HL-60 (cell line): ENCODE results near the gene CEACAM5.

Source experiments
- CTCF ChIP-seq: IDR thresholded peaks from one replicate; pipeline ENCODE4 v1.5.1; 2011; ENCODE audit warnings: low read length, control low read depth, inconsistent platforms; ENCODE audit not compliant: insufficient read depth
- GABPA ChIP-seq: IDR thresholded peaks from 2 replicates; pipeline ENCODE4 v1.6.1; 2012; ENCODE audit warnings: low read depth
- POLR2AphosphoS5 ChIP-seq: IDR thresholded peaks from 2 replicates; pipeline ENCODE4 v1.6.1; 2012; ENCODE audit warnings: low read depth
- SPI1 ChIP-seq: IDR thresholded peaks from 2 replicates; pipeline ENCODE4 v1.6.1; 2012; ENCODE audit warnings: low read depth, mild to moderate bottlenecking, borderline replicate concordance
- TF ChIP-seq, protein P1 (sequence below): IDR thresholded peaks from 2 replicates; pipeline ENCODE4 v1.6.1; 2012; ENCODE audit warnings: low read depth; ENCODE audit not compliant: insufficient replicate concordance

DNA sequence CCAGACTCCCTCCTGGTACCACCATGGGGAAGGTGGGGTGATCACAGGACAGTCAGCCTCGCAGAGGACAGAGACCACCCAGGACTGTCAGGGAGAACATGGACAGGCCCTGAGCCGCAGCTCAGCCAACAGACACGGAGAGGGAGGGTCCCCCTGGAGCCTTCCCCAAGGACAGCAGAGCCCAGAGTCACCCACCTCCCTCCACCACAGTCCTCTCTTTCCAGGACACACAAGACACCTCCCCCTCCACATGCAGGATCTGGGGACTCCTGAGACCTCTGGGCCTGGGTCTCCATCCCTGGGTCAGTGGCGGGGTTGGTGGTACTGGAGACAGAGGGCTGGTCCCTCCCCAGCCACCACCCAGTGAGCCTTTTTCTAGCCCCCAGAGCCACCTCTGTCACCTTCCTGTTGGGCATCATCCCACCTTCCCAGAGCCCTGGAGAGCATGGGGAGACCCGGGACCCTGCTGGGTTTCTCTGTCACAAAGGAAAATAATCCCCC lies 505 bp upstream of the CEACAM5 start:
- no peak for TF ChIP-seq CTCF
- TF ChIP-seq POLR2AphosphoS5: no peak
- TF ChIP-seq, protein P1, sequence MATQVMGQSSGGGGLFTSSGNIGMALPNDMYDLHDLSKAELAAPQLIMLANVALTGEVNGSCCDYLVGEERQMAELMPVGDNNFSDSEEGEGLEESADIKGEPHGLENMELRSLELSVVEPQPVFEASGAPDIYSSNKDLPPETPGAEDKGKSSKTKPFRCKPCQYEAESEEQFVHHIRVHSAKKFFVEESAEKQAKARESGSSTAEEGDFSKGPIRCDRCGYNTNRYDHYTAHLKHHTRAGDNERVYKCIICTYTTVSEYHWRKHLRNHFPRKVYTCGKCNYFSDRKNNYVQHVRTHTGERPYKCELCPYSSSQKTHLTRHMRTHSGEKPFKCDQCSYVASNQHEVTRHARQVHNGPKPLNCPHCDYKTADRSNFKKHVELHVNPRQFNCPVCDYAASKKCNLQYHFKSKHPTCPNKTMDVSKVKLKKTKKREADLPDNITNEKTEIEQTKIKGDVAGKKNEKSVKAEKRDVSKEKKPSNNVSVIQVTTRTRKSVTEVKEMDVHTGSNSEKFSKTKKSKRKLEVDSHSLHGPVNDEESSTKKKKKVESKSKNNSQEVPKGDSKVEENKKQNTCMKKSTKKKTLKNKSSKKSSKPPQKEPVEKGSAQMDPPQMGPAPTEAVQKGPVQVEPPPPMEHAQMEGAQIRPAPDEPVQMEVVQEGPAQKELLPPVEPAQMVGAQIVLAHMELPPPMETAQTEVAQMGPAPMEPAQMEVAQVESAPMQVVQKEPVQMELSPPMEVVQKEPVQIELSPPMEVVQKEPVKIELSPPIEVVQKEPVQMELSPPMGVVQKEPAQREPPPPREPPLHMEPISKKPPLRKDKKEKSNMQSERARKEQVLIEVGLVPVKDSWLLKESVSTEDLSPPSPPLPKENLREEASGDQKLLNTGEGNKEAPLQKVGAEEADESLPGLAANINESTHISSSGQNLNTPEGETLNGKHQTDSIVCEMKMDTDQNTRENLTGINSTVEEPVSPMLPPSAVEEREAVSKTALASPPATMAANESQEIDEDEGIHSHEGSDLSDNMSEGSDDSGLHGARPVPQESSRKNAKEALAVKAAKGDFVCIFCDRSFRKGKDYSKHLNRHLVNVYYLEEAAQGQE: no peak
- TF ChIP-seq GABPA: no peak
- TF ChIP-seq SPI1: no peak
